ENCODE results near the gene VAT1L. TPM values are rescaled to one million over a fixed set of nuclear protein-coding genes. Genes with fewer than 3 reads are reported as not detected.

The VAT1L gene
- total RNA-seq, 4 donors from 2014 or later, result 0.53 to 2.5 (median 0.92) TPM

DNA sequence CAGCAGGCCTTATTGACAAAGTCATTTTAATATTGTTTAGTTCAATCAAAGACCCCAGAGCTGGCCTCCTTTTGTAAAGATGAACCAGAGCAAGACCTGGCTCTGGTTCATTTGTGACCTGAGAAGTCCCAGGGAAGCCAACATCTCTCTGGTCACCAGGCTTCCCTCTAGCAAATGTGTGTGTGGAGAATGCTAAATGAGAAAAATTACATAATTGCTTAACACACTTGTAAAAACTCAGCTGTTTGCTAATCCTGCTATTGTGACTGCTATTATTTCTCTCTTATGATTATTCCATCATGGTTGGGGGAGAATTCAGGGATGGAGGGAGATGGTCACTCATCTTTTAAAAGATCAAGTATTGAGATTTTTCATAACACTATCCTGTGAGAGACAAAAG, 139.7 kb downstream of the VAT1L start:
- H3K27ac ChIP-seq, result no peak overlapping the region
- H3K9me3 ChIP-seq, result no peaks in the 10 kb centered on the region
- no peaks in the 10 kb centered on the region for H3K36me3 ChIP-seq
- TF ChIP-seq, protein P1, sequence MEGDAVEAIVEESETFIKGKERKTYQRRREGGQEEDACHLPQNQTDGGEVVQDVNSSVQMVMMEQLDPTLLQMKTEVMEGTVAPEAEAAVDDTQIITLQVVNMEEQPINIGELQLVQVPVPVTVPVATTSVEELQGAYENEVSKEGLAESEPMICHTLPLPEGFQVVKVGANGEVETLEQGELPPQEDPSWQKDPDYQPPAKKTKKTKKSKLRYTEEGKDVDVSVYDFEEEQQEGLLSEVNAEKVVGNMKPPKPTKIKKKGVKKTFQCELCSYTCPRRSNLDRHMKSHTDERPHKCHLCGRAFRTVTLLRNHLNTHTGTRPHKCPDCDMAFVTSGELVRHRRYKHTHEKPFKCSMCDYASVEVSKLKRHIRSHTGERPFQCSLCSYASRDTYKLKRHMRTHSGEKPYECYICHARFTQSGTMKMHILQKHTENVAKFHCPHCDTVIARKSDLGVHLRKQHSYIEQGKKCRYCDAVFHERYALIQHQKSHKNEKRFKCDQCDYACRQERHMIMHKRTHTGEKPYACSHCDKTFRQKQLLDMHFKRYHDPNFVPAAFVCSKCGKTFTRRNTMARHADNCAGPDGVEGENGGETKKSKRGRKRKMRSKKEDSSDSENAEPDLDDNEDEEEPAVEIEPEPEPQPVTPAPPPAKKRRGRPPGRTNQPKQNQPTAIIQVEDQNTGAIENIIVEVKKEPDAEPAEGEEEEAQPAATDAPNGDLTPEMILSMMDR (IDR thresholded peaks at IDR 0.05), result no peak
- TF ChIP-seq POLR2A (IDR thresholded peaks at IDR 0.05), result no peak
- no peaks in the 10 kb centered on the region for H3K27me3 ChIP-seq
- no peak overlapping the region for H3K4me3 ChIP-seq
- H3K4me1 ChIP-seq, result no peaks in the 10 kb centered on the region
- no peak for DNase-seq

DNA sequence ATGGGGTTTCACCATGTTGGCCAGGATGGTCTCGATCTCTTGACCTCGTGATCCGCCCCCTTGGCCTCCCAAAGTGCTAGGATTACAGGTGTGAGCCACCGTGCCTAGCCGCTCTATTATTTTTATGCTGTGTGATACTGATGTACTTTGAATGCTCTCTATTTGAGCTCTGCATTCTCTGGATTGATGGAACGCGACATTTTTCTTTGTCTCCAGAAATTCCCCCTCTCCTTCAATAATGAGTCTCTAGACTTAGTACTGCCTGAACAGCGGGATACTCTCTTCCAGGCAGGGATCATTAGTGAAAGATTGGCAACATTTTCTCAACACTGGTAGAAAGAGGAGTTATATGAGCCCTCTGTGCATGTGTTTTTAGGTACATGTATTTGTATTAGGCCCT, 140.6 kb downstream of the VAT1L start:
- Histone ChIP-seq H3K9me3 (no peaks in the 10 kb centered on the region), H3K27me3 (no peaks in the 10 kb centered on the region), H3K27ac (no peak overlapping the region), H3K4me1 (no peaks in the 10 kb centered on the region), H3K36me3 (no peaks in the 10 kb centered on the region), H3K4me3 (no peak overlapping the region)
- DNase-seq, result no peak
- TF ChIP-seq, protein P1 (IDR thresholded peaks at IDR 0.05), result no peak
- no peak for TF ChIP-seq POLR2A (IDR thresholded peaks at IDR 0.05)

DNA sequence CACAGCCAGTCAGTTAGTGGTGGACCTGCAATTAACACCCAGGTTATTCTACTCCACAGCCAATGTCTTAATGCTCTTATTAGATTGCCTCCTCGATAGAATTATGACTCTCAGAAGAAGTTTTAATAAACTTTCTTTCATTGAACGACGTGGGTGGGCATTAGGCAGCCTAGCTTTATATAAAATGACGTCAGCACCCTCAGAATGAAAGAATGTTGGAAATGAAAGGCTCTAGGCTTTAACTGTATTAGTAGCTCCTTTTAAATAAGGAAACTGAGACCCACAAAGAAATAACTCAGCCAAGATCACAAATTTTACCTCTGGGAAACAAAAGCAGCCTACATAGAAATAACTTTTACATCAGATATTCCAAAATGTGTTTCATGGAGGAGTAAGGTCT, 142.7 kb downstream of the VAT1L start:
- Histone ChIP-seq H3K27ac (no peak overlapping the region), H3K4me1 (no peaks in the 10 kb centered on the region), H3K9me3 (no peaks in the 10 kb centered on the region), H3K4me3 (no peak overlapping the region), H3K27me3 (no peaks in the 10 kb centered on the region), H3K36me3 (no peaks in the 10 kb centered on the region)
- DNase-seq, result no peak
- TF ChIP-seq, protein P1 (IDR thresholded peaks at IDR 0.05), result no peak
- no peak for TF ChIP-seq POLR2A (IDR thresholded peaks at IDR 0.05)

DNA sequence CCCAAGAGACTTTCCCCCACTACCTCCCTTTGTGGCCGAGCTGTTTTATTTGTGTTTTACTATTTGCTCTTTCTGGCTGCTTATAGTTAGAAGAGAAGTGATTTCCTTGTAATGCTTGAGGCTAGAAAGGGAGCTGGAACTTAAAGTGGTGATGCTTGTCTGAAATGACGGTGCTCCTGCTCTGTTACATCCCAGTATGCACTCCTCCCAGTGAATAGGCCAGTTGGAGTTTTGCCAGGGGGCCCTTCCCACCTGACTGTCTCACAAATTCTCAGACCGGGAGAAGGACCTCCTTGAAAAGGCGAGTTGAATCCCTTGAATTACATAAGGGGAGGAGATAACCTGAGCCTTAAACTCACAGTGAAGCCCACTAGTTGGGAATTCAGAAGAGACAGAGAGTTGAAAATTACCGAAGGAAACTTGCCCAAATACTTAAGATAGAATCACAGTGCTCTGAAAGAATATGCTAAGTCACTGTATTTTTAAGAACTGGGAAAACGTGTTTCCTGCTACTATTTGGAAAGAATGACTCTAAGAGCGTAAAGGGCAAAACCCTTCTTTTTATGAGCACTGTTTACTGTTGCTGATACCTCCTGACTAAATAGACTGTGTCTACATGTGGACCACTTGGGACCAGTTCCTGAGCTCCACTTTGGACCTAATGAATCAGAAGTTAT, 149.2 kb downstream of the VAT1L start:
- no peak overlapping the region for H3K4me3 ChIP-seq
- H3K27ac ChIP-seq, result no peak overlapping the region
- no peaks in the 10 kb centered on the region for H3K9me3 ChIP-seq
- H3K36me3 ChIP-seq, result no peaks in the 10 kb centered on the region
- H3K4me1 ChIP-seq, result no peaks in the 10 kb centered on the region
- H3K27me3 ChIP-seq, result no peaks in the 10 kb centered on the region
- no peak for DNase-seq
- TF ChIP-seq POLR2A (IDR thresholded peaks at IDR 0.05), result no peak
- TF ChIP-seq, protein P1 (IDR thresholded peaks at IDR 0.05), result no peak

DNA sequence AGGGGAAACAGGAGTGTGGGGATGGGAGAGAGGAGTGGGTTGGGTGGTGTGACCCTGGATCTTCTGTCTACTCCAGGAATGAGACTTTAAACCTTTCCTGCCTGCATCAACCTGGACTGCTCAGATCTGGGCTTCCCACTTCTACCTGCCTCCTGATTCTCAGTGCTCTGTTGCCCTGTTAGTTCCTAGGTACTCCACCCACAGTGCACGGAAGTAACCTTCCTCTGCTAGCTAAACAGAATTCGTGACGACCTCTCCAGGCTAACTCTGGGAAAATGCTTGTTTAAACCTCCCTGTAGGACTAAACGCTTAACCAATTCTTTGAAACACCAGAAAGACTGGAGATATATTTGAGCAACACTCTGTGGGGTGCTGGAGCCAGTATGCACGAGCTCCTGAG, 150.5 kb downstream of the VAT1L start:
- Histone ChIP-seq H3K9me3 (no peaks in the 10 kb centered on the region), H3K27me3 (no peaks in the 10 kb centered on the region), H3K36me3 (no peaks in the 10 kb centered on the region), H3K4me1 (no peaks in the 10 kb centered on the region), H3K27ac (no peak overlapping the region), H3K4me3 (no peak overlapping the region)
- no peak for TF ChIP-seq POLR2A (IDR thresholded peaks at IDR 0.05)
- TF ChIP-seq, protein P1 (IDR thresholded peaks at IDR 0.05), result no peak
- DNase-seq, result no peak

DNA sequence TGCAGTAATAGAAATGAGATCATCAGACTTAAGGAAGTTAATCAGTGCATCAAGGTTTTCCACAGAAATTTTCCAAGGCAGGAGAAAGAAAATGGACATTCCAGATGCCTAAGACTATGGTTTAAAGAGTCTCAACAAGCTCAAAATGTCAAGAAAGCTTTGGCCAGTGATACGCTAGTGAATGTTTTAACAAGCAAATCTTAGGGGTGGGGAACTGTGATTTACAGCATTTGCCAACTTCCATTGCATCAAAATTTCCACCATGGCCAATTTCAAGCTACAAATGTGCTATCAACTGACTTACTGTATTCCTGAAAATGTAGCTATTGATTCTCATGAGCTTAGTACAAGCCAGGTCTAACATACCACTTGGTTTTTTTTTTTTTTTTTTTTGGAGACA, 151.6 kb downstream of the VAT1L start:
- Histone ChIP-seq H3K9me3 (no peaks in the 10 kb centered on the region), H3K27ac (no peak overlapping the region), H3K27me3 (no peaks in the 10 kb centered on the region), H3K36me3 (no peaks in the 10 kb centered on the region), H3K4me1 (no peaks in the 10 kb centered on the region), H3K4me3 (no peak overlapping the region)
- DNase-seq, result no peak
- TF ChIP-seq, protein P1 (IDR thresholded peaks at IDR 0.05), result no peak
- no peak for TF ChIP-seq POLR2A (IDR thresholded peaks at IDR 0.05)

Data from Peyer's patch (tissue), 4 donors.